GM19455 (cell line): ENCODE results near the gene SORL1.
A peak's percentile ranks its signal among the peaks of the same experiment; 100 is the strongest.

Experiments used
- ATAC-seq: cut with Tn5 transposase; IDR thresholded peaks from one replicate; pipeline ENCODE4 v1.9.1; 2021; ENCODE audit not compliant: unreplicated experiment

SORL1 gene

GRCh38 chr11:121429556-121429955 is 22.6 kb upstream of the SORL1 start:
- no peak for ATAC-seq

- ATAC-seq: no peak
Observed at GRCh38 chr11:121431820-121432526, 20.1 kb upstream of the SORL1 start.

- no peak for ATAC-seq
Observed at GRCh38 chr11:121435132-121435531, 17.0 kb upstream of the SORL1 start.

- no peak for ATAC-seq
Observed at GRCh38 chr11:121435551-121436511, 16.3 kb upstream of the SORL1 start.

GRCh38 chr11:121437018-121437685 is 15.0 kb upstream of the SORL1 start:
- no peak for ATAC-seq

- ATAC-seq: no peak
Observed at GRCh38 chr11:121437686-121438078, 14.4 kb upstream of the SORL1 start.

GRCh38 chr11:121439337-121439736 is 12.8 kb upstream of the SORL1 start:
- ATAC-seq: no peak

GRCh38 chr11:121439759-121440158 is 12.4 kb upstream of the SORL1 start:
- ATAC-seq: no peak

- ATAC-seq: no peak
Observed at GRCh38 chr11:121441521-121441920, 10.6 kb upstream of the SORL1 start.

GRCh38 chr11:121443688-121444275 is 8.3 kb upstream of the SORL1 start:
- ATAC-seq: no peak

- ATAC-seq: no peak
Observed at GRCh38 chr11:121444526-121444925, 7.6 kb upstream of the SORL1 start.

- no peak for ATAC-seq
Observed at GRCh38 chr11:121445071-121445768, 6.9 kb upstream of the SORL1 start.

GRCh38 chr11:121446752-121447156 is 5.4 kb upstream of the SORL1 start:
- no peak for ATAC-seq

- ATAC-seq: no peak
Observed at GRCh38 chr11:121448011-121448410, 4.1 kb upstream of the SORL1 start.

- no peak for ATAC-seq
Observed at GRCh38 chr11:121448431-121448941, 3.6 kb upstream of the SORL1 start.

- no peak for ATAC-seq
Observed at GRCh38 chr11:121449123-121449522, 3.0 kb upstream of the SORL1 start.

GRCh38 chr11:121449626-121450025 is 2.5 kb upstream of the SORL1 start:
- no peak for ATAC-seq

GRCh38 chr11:121450401-121450800 is 1.7 kb upstream of the SORL1 start:
- ATAC-seq: no peak

GRCh38 chr11:121451178-121451985 is 732 bp upstream of the SORL1 start:
- peak; percentile 15 for ATAC-seq
